GM21786 (cell line): Measurements from ENCODE around the gene PRM1.

Source experiments
- ATAC-seq: cut with Tn5 transposase; IDR thresholded peaks from one replicate; pipeline ENCODE4 v1.9.1; 2021; ENCODE audit not compliant: unreplicated experiment

The PRM1 gene

DNA sequence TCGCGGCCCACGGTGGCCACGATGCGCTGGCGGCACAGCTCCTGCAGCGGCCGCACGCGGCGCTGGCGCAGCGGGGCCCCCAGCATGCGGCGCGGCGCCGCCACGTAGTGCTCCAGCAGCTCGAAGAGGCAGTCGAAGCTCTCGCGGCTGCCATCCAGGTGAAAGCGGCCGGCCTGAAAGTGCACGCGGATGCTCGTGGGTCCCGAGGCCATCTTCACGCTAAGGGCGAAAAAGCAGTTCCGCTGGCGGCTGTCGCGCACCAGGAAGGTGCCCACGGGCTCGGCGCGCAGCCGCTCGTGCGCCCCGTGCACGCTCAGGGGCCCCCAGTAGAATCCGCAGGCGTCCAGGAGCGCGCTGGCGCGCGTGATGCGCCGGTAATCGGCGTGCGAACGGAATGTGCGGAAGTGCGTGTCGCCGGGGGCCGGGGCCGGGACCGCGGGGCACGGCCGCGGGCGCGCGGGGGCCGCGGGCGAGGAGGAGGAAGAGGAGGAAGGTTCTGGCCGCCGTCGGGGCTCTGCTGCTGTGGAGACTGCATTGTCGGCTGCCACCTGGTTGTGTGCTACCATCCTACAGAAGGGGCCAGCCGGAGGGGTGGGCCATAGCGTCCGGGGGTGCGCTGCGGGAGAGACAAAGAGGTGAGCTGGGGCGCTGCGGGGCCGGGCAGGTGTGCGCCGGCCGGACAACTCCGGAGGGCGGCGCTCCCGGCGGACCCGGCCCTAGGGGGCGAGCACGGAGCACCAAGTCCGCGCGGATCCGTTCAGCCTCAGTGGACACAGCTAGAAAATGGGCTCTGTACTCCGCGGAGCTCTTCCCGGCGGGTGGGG lies 26.0 kb downstream of the PRM1 start:
- ATAC-seq: no peak

DNA sequence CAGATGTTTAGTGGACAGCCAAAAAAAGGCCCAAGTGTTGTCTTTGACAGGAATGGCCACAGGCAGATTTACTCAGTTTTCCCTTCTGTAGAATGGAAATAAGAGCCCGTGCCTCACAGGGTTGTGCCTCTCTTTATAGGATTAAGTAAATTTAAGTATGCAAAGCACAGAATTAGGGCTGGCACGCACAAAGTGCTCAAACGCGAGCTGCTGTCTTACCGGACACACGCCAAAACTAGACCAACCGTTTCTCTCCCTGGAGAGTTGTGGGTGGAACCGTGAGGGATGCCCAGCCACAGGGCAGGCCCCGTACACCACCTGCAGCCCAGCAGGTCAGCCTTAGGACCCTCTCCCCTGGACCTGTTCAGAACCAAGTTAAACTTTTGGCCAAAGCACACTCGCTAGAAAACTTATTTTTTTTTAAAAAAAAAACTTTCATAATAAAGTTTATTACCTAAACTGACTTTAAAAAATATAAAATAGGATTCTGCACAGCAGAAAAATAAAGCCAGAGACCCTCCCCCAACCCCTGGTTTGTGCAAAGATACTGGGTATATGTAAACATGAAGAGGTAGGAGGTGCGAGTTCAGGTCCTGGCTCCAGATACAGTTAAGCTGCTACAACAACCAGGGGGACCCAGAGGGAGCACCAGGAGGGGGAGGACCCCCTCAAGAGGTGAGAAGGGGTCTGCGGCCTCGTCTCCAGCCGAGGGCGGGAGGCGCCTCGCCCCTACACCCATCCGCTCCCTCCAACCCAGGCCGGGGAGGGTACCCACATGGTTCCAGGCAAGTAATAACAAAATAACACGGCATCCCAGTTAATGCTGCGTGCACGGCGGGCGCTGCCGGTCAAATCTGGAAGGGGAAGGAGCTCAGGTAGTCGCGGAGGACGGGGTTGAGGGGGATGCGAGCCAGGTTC lies 26.9 kb downstream of the PRM1 start:
- no peak for ATAC-seq

DNA sequence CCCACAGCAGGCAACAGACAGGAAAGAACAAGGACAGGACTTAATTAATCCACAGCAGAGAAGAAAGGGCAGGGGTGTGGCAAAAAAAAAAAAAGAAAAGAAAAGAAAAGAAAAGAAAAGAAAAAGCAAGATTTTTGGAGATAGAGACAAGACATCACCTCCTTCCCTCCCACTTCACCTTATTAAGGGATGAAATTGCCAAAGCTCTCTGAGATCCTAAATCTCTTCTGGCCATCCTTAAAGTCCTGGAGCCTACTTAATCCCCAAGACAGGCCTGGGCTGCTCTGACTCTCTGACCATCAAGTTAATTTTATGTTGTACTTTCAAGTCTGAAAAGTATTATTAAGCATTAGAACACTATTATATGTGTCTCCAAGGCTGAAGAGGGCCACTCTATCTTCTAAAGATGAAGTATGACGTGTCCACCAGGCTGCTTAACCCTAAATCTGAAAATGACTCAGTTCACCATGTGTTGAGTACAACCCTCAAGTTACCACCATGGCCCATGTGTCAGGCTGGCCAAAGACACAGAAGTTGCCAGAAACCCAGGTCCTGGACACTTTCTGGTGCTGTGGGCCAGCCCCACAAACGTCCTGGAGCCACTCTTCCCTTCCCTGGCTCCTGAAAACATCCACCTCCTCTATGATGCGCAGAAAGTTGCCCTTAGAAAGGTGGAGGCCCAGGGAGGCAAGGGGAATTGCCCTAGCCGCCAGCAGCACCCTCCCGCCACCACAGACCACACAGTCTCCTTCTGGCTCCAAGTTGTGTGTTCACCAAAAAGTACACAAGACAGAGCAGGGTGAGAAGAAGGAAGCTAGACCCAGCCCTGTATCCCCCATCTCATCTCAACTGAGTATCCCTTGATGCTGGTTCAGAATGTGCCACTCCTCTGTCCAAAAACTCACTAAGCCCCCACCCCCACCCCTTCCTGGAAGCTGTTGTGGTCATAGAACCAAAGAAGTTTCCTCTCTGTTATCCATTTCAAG lies 27.8 kb downstream of the PRM1 start:
- ATAC-seq: no peak

DNA sequence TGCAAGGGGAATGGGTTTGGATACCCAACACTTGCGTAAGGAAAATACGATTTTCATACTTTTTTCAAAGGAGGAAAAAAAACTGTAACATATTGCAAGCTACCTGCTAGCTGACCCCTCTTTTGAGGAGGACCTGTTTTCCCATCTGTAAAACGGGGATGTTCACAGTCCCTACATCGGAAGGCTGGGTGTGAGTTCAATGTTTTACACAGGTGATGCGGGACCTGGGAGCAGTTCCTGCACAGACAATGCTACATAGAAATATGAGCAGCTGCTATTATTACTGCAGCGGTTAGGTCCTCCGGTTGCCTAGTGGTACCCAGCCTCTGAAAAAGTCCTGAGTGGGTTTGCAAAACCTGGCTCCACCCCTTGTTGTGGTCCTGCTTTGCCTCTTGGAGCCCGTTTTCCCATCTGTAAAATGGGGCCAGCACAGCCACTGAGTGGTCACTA lies 28.6 kb downstream of the PRM1 start:
- no peak for ATAC-seq

DNA sequence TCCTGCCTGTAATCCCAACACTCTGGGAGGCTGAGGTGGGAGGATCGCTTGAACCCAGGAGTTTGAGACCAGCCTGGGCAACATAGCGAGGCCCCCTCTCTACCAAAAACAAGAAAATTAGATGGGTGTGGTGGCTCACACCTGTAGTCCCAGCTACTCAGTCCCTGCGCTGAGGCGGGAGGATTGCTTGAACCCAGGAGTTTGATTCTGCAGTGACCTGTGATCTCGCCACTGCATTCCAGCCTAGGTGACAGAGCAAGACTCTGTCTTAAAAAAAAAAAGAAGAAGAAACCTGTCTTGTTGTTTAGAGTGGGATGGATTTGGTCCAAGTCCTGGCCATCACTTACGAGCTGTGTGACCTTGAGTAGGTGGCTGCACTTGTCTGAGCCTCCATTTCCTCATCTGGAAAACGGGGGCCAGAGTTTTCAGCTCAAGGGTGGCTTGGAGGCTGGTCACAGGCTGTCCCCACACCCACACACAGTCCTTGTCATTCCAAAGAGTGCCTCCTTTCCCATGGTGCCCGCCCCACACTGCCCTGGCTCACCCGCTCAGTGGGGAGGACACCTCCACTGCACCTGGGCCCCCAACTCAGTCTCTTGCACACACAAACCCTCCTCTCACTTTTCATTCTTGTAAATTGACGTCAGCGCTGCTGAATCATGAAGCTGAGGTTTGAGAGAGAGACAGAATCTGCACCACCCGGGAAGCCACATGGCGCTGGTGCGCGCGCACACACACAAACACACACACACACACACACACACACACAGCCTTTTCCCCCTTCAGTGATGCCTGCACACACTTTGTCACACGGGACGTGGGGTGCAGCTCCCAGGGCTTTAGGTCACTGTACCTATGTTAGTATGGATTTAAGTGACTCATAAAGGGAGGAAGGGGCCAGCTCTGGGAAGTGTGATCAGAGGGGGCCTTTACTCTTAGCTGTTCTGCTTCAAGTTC lies 29.3 kb downstream of the PRM1 start:
- no peak for ATAC-seq

DNA sequence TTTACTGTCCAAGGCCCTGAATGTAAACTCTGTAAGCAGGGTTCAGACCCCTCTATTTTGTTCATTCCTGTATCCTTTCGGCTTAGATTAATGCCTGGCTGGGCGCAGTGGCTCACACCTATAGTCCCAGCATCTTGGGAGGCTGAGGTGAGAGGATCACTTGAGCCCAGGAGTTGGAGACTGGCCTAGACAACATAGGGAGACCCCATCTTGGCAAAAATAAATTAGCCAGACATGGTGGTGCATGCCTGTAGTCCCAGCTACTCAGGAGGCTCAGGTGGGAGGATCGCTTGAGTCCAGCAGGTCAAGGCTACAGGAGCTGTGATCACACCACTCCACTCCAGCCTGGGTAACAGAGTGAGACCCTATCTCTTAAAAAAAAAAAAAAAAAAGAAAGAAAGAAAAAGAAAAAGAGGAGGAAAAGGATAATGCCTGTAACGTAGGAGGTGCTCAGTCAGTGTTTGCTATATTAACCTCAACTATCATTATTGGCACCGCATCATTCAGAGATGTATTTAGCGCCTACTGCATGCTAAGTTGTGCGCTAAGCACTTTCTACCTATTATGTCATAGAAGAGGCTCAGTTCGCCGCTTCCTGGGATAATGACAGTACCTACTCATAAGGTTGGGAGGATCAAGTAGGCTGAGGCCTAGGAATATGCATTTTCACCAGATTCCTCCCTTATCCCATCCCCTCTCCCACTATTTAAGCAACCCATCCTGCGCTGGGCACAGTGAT lies 30.2 kb downstream of the PRM1 start:
- no peak for ATAC-seq

DNA sequence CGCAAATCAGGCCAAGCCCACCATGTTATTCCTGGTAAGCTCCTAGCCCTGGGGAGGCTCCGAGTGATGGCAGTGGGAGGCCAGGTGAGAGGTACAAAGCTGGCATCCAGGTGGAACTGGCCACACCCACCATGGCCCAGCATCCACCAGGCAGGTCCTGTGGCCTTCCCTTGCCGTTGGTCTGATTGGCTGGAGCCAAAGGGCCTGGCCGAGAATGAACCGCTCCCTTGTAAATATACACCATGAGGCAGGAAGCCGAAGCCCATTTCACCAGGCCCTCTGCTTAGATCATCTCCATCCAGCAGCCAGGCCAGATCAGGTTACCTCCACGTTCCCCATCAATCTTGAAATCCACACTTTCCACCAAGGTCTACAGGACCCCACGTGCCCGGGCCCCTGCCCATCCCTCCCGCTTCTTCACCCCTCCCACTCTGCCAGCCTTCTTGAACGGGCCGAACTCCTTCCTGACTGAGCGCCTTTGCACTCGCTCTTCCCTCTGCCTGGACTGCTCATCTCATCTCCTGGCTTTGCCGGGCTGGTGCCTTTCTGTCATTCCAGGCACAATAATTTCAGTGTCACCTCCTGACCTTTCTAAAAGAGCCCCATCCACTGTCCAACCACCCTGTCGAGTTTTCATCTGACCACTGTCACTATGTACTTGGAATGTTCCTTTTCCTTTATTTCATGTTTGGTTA lies 30.9 kb downstream of the PRM1 start:
- no peak for ATAC-seq

DNA sequence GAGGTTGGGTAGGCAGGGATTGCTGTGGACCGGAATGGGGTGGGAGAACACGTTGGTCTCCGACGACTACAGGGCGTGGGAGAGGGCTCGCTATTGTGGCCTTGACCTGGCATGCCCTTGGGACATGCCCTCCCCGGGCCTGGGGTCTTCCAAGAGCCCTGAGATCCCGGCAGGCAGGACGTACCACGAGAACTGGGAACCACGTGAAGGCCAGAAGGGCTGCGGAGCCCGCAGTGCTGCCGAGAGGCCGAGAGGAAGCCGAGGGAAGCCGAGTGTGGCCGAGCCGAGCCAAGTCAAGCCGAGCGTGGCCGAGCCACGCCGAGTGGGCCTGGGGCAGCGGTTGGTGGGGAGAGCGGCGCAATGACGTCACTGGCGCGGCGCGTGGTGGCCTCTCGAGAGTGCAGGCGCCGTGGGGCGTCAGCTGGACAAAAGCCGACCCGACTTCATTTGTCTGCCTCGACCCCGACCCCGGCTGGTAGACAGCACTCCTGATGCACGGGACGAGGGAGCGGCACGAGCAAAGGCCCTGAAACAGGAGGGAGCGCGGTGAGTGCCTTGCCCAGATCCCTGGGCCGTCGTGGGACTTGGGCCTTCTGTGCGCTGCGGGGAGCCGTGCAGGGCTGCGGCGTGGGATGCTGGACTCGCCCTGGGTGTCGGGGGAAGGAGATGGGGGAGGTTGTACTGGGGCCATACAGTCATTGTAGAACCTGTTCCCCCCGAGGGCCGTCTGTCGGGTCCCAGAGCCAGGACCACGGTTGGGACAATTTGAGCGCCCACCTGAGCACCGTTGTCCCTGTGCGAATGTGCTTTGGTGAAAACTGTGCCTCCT lies 31.7 kb downstream of the PRM1 start:
- ATAC-seq: no peak

DNA sequence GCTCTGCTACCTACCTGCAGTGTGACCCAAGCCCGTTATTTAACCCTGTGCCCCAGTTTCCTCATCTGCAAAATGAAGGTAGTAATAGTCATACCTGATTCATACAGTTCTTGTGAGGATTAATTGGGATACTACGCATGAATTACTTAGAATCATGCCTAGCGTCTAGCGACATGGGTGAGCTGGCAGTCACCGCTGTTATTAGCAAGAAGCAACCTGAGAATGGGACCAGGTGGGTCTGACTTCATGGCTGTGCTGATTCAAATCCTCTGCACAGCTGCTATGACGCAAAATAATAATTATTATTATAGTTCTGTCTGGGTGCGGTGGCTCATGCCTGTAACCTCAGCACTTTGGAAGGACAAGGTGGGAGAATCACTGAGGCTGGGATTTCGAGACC lies 33.0 kb downstream of the PRM1 start:
- ATAC-seq: no peak

DNA sequence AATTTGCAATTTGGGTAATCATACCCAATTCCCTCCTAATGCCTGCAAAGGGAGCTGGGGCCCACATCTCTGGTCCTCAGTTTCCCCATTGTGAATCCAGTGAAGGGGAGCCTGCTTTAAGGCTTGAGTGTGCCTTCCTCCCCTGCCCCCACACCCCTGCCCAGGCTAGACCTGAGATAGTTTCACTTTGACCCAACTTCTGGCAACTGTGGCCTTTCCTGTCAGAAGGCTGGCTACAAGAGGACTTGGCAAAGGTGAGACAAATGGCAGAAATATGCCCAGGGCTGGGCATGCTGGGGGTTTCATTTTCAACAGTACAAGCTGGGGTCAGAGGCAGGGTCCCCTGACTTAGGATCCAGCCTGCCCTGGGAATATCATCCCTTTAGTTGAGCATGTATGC lies 35.1 kb downstream of the PRM1 start:
- ATAC-seq: no peak

DNA sequence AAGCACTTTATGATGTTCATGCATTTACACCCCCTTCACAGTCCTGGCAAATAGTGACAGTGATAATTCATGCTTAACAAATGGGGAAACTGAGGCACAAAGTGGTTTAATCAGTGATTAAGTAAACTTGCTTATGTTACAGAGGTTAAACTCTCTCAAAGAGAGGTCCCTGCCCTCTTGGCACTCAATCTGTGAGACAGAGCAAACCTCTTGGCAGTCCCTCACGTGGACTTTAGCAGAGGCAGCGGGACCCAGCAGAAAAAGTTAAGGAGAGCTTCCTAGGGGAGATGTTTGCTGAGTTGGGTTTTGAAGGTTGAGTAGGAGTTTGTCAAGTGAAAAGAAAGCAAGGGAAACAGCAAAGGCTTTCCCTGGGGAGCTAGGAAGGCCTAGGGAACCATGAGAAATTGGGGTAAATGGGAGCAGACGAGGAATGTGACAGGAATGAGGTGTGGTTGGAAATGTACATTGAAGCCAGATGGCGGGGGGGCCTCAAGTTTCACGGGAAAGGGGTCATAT lies 35.9 kb downstream of the PRM1 start:
- ATAC-seq: no peak

DNA sequence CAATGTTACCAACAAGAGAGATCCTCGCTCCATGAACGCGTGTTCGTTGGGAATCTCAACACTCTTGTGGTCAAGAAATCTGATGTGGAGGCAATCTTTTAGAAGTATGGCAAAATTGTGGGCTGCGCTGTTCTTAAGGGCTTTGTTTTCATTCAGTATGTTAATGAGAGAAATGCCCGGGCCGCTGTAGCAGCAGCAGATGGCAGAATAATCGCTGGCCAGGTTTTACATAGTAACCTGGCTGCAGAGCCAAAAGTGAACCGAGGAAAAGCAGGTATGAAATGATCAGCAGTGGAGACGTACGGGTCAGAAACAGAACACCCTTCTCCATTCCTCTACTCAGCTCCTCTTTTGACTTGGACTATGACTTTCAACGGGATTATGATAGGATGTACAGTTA lies 38.5 kb downstream of the PRM1 start:
- no peak for ATAC-seq

DNA sequence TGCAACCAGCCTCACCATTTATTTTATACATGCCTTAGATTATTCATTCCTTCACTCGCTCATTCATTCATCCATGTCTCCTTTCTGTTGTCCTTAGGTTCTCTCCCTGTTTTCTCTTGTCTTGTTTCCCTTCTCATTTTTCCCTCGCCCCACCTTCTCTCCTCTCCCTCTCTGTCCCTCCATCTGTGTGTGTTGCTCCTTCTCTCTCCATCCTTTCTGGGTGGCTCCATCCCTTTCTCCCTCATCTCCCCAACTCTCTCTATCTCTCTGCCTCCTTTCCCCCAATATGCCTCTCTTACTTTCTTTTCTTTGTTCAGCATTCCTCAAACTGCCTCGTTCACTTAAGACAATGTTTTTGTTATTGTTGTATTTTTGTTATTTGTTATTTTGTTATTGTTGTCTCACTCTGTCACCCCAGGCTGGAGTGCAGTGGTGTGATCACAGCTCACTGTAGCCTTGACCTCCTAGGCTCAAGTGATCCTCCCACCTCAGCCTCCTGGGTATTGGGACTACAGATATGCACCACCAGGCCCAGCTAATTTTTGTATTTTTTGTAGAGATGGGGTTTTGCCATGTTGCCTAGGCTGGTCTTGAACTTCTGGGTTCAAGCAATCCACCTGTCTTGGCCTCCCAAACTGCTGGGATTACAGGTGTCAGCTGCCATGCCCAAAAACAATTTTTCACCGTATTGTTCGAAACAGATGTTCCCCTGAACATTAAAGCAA lies 39.5 kb downstream of the PRM1 start:
- ATAC-seq: no peak

DNA sequence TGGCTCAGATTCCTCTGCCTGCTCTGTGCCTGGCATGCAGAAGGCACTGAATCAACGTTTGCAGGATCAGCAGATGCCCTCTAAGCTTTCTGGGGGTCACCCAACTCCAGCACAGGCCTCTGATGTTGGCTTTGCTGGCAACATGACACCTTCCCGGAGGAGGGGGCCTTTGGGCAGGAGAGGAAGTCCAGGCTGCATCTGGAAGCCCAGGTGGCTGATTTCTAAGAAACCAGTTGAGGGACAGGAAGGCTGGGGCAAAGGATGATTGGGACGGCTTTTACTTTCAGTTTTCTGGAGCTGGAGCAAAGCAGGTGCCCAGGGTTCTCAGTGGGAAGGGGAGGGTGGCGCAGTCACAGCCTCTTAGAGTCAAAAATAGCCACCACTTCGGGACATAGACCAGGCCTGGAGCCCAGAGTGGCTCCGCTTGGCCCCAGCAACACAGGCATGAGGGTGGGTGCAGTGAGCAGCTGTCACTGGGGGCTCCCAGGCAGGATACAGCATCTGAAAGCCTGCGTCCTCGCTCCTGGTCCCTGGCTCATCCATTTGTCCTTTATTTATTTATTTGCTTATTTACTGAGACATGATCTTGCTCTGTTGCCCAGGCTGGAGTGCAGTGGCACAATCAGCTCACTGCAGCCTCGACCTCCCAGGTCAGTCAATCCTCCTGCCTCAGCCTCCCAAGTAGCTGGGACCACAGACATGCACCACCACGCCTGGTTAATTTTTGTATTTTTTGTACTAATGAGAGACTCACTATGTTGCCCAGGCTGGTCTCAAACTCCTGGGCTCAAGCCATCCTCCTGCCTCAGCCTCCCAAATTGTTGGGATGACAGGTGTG lies 40.3 kb downstream of the PRM1 start:
- ATAC-seq: no peak

DNA sequence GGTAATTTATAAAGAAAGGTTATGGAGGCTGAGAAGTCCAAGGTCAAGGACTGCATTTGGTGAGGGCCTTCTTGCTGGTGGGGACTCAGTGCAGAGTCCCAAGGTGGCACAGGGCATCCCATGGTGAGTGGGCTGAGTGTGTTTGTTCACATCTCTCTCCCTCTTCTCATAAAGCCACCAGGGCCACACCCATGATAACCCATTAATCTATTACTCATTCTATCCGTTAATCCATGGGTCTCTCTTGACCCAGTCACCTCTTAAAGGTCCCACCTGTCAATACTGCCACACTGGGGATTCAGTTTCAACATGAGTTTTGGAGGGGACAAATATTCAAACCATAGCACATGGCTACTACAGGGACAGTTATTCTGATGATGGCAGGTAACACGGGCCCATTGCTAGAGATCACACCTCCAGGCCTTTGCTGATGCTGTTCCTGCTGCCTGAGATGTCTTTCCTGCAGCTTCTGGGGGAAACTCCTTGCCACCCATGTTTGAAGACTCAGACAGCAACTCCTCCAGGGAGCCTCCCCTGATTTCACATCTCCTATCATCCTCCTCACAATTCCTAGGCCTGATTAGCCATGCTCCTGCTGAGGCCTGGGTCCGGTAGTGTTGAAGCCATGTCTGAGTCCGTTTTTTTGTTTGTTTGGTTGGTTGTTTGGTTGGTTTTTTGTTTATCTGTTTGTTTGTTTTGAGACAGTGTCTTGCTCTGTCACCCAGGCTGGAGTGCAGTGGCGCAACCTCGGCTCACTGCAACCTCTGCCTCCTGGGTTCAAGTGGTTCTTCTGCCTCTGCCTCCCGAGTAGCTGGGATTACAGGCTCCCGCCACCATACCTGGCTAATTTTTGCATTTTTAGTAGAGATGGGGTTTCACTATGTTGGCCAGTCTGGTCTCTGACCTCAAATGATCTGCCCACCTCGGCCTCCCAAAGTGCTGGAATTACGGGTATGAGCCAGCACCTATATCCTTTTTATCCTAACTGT lies 41.2 kb downstream of the PRM1 start:
- no peak for ATAC-seq
